Activated CD4-positive, CD25-positive, alpha-beta regulatory T cell treated with anti-CD3 and anti-CD28 coated beads, Interleukin-2, amount 50 U/mL, for 16 hours (primary cell): ENCODE results near the gene WDR48.

Source experiments
- DNase-seq: peaks from one replicate; pipeline ENCODE4 v3.0.0-alpha.2; 2020; ENCODE audit warnings: low read depth, low spot score

Gene WDR48

DNA sequence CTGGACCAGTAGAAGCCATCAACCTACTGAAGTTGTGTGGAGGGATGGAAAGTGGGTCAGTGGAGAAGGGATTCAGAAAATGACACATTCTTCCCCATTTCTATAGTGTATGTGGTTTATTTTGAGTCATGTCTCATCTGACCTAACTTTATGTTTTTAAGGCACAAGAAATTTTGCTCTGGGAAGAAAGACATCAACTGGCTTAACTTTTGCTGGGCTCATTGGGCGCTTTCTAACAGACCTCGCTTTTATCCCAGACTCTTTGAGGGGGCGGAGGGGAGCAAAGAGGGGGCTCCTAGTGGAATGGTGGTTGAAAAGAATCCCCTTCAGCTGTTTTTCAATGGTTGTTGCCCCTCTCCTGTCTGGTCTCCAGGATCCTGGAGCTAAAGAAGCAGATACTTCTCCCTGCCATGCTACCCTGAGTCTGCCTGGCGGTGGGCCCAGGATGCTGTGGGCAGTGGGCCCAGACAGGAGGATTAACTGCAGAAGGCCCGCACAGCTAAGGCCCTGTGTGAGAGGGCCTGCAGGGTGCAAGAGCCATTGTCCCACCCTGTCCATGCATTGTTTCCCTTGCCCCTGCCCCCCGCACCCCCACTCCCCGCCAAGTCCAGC lies 87.1 kb downstream of the WDR48 start:
- DNase-seq: no peak

DNA sequence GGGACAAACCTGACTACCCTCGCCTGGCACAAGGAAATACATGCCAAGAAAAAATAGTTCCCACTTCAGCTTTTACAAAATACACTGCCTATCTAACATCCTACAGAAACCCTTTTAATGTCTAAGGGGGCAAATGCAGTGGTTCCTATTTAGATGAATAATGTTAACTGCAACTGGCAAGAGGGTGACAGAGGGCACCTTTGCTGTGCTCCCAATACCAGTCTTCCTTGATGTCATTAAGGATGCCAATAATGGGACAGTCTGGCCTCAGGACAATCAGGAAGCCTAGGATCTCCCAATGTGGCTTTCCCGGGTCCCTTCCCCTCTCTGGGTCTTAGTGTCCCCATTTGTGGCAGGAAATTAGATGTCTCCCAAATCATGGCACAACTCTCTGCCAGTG lies 87.6 kb downstream of the WDR48 start:
- no peak for DNase-seq

DNA sequence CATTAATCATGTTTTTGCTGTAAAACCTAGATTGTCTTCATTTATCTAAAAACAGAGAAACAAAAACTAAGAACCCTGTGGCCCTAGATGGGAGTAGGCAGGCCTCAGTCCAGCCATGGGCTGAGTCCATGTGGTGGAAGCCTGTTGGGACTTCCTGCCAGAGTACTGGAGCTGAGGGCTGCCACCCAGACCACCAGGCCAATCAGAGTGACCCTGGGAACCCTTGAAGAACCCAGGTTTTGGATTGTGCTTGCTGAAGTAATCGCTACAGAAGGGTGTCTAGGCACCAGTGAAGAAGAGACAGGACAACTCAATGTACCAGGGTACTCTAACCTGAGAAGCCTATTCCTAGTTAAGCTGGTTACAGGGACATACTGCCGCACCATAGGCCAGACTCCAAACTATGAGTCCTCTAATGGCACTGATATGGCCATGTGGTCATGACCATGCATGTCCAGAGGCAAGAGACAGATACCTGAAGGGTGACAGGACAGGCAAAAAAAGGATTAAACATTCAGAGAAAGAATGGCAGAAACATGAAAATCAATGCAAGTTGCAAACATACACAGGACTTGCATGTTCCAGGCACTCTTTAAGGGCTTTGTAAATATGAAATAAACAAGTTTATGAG lies 88.6 kb downstream of the WDR48 start:
- no peak for DNase-seq

DNA sequence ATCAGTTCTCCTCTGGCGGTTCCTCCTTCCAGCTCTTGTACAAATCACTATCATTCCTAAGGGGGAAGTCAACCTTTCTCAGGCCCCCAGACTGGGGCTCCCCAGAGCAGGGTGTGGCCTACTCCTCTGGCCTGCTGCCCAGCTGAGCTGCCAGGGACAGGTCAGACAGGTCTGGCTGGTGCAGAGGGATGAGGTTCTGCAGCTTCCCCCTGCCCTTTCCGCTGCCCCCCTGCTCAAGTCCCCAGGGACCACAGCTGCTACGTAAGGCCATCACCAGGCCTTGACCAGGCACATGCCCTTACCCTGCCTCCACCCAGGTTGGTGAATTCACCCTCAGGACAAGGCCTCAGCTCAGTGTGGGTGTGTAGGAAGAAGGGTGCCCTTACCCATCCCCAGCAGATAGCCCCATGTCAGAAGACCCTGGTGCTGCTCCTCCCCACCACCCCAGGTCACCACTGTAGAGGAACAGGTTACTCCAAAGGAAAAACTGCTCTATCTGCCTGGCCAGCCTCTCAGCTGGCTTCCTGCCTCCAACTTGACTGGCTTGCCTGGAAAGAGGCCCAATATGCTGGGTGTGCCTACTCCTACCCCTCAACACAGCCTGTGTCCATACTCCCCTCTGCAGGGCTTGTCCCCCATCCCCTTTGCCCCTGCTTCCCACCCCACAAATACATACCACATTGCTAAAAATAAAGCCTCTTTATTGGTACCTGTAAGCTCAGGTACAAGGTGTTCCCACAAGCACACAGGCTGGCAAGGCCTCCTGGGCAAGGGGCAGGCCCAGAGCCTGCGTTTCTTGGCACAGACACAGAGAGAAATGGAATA lies 89.6 kb downstream of the WDR48 start:
- no peak for DNase-seq

DNA sequence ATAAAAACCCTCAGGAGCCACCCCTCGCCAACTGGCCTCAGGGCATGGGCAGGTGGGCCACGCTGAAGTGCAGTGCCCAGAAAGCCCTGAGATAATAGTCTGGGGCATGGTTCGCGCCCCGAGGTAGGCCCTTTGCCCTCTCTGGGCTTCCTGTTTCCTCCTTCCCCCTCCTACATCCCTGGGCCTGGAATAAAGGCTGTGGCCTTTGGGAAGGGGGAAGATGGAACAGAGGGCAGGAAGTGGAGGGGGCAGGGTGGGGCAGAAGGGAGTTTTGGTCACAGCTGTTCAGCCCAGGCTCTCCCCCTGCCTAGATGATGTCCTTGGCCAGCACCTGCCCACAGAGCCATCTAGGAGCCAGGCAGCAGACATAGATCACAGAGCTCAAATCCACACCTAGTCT lies 90.3 kb downstream of the WDR48 start:
- no peak for DNase-seq

DNA sequence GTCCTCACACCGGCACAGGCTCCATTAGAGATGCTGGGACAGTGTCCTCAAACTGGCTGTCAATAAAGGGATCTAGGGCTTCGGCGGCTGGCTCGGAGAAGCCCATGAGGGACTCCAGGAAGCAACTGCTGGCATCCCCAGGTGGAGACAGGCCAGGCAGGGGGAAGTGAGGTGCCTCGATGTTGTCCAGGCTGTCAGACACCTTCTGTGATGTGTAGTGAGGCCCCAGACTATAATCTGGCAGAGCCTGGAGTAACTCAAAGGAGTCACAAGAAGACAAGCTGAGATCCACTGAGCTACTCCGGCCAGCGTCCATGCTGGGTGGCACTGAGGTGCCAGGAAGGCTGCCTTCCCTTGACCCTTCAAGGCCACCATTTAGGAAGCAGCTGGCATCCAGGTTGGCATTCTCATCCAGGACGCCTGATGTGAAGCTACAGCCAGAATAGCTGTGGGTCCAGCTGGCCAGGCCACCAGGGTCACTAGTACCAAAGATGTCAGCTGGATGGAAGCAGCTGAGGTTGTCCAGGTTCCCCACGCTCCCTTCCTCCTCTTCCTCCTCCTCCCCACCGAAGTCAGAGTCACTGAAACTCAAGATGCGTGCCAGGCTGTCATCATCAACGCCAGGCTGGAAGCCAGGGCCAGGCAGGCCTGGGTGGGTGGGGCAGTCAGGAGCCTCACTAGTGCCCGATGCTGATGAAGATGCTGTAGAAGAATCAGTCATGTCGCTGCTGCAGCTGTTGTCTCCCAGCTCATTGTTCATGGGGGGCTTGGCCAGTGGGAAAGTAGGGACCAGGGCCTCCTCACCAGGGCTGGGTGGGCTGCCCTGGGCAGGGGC lies 91.5 kb downstream of the WDR48 start:
- DNase-seq: no peak

DNA sequence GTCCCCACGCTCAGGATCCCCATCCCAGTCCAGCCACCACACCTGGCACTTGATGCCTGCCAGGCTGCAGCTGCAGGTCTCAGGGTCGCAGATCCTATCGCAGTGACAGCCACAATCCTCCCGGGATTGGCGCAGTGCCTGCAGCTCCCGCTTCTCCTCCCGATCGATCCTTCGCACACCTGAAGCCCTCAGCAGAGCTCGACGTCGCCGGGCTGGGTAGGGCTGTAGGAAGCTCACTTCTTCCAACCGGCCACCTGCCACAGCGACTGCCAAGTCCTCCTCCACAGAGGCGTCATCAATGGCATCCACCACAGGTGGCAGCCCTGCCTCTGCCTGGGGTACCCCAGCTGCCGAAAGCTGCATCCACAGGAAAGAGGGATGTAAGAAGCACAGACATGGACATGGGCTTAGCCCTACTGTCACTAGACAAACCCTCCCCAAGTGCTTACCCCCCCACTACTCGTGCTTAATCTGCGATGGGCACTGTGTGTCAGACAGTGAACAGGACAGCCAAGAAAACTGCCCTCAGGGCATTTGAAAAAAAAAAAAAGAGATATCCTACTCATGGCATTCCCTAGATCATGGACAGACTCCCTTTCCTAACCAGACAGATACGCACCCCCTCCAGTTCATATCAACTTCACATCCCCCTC lies 92.4 kb downstream of the WDR48 start:
- no peak for DNase-seq

DNA sequence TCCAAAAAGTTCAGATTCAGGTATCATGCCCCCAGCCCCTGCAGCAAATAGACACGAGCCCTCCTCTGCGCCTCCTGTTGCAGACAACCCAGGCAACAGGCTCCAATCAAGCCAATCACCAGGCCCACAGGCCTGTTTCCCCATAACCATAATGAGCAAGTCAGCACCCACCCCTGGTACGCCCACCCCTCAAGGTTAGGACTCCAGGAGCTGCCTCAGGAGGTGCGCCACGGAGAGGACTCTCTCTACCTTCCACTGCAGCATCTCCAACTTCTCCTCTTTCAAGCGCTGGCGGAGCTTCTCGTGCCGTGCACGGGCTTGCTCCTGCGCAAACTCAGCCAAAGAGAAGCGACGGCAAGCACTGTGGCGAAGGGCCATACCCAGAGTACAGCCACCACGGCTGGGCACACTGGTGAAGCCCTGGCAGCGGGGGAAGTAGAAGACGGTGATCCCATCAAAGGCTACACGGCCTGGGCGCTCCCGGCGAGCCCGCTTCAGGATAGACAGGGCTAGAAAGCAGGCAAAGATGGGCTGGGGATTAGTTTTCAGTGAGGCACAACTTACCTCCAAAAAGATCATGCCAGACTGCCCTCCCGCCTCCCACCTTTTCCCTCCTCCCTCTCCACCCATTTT lies 93.0 kb downstream of the WDR48 start:
- DNase-seq: no peak

DNA sequence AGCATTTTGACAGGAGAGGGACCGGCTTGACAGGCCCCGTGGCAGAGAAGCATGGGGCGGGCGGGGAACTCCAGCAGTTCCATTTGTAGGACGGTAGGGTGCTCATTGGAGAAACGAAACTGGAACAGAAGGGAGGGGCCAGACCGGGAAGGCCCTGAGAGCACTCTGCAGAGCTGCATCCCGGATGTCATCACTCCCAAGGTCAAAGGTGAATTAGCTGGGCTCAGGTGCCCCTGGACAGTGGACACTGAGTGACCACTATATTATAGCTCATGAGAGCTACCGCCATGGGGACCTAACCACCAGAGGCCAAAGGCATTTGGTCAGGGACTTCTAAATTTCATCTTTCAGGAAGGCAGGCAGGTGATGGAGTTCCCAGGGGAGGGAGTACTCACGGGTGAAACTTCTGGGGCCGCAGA lies 94.3 kb downstream of the WDR48 start:
- no peak for DNase-seq
